Endothelial cell of umbilical vein (primary cell): ENCODE results near the gene FMNL2. TPM values are rescaled to one million over a fixed set of nuclear protein-coding genes. Genes with fewer than 3 reads are reported as not detected.

Experiments used
- BruUV-seq: library from RNA; stranded (reverse); fragments of 400-500 nt; replicated peaks from 2 replicates; lab custom pipeline; 2021; lab: Mats Ljungman, UMichigan
- CTCF ChIA-PET: fragments of 300-600, 350-600 bp; sonication (Branson Sonifier 250); formaldehyde crosslinking; loops from one replicate; lab custom pipeline; 2021; ENCODE audit warnings: antibody characterized with exemption, inconsistent platforms; lab: Charles Lee
- POLR2A ChIA-PET: fragments of 300-600, 350-600 bp; sonication (Branson Sonifier 250); formaldehyde crosslinking; loops from one replicate; lab custom pipeline; 2021; ENCODE audit warnings: antibody characterized with exemption, inconsistent platforms; lab: Charles Lee
- DNase-seq: peaks from one replicate; pipeline ENCODE4 v3.0.0-alpha.2; 2011; ENCODE audit warnings: low read depth, low spot score
- FAIRE-seq: peaks from 2 replicates; lab custom pipeline; 2011; peaks lifted over from hg19 to GRCh38; lab: Jason Lieb, UNC
- H2AFZ ChIP-seq: 2 replicates; pipeline ENCODE4 v1.6.0; 2012; ENCODE audit warnings: low read depth, low read length, control low read depth, inconsistent platforms
- H3K27ac ChIP-seq: 2 replicates; pipeline ENCODE4 v1.5.1; 2011; ENCODE audit warnings: low read depth, mild to moderate bottlenecking, control low read depth, low read length, moderate library complexity; ENCODE audit not compliant: insufficient read depth
- H3K27me3 ChIP-seq, 2 experiments: 2 replicates each; pipeline versions ENCODE4 v1.6.0 to v1.6.1; 2011; ENCODE audit warnings: low read length in 2 of 2, mixed read lengths in 1 of 2; ENCODE audit not compliant: control insufficient read depth in 2 of 2, insufficient read depth in 2 of 2
- H3K36me3 ChIP-seq, 2 experiments: 2 replicates in 1 of 2; 3 replicates in 1 of 2; pipeline ENCODE4 v1.5.1; 2011; ENCODE audit warnings: low read length in 2 of 2, mild to moderate bottlenecking in 1 of 2, moderate library complexity in 1 of 2; ENCODE audit not compliant: control insufficient read depth in 2 of 2, insufficient read depth in 2 of 2; ENCODE audit errors: extremely low read depth in 1 of 2
- H3K4me1 ChIP-seq: 3 replicates; pipeline ENCODE4 v1.5.1; 2011; ENCODE audit warnings: mild to moderate bottlenecking, low read length; ENCODE audit not compliant: control insufficient read depth, insufficient read depth; ENCODE audit errors: extremely low read depth
- H3K4me2 ChIP-seq: 2 replicates; pipeline ENCODE4 v1.6.1; 2011; ENCODE audit warnings: low read length, control low read depth, mixed read lengths; ENCODE audit not compliant: insufficient read depth
- H3K4me3 ChIP-seq, 3 experiments: fragments of 200-600 bp in 1 of 3; sonication (generic), shearing (Covaris generic) in 1 of 3; replicated peaks in 1 of 3; 2 replicates each; pipeline ENCODE4 v1.5.1; 2011 to 2016; ENCODE audit warnings: control low read depth in 3 of 3, low read length in 3 of 3, mild to moderate bottlenecking in 2 of 3, inconsistent platforms in 1 of 3, low read depth in 1 of 3, moderate library complexity in 1 of 3; ENCODE audit not compliant: insufficient read depth in 1 of 3
- H3K79me2 ChIP-seq: 2 replicates; pipeline ENCODE4 v1.6.0; 2012; ENCODE audit warnings: low read length, inconsistent platforms; ENCODE audit not compliant: control insufficient read depth, insufficient read depth
- H3K9ac ChIP-seq: replicated peaks from 2 replicates; pipeline ENCODE3; 2011; ENCODE audit warnings: low read length, control low read depth; ENCODE audit not compliant: insufficient read depth; ENCODE audit errors: extremely low read depth
- H3K9me1 ChIP-seq: replicated peaks from 3 replicates; pipeline ENCODE4 v1.6.0; 2011; ENCODE audit warnings: mild to moderate bottlenecking, low read length; ENCODE audit not compliant: control insufficient read depth, insufficient read depth; ENCODE audit errors: extremely low read depth
- H3K9me3 ChIP-seq: replicated peaks from 2 replicates; pipeline ENCODE4 v1.5.1; 2012; ENCODE audit warnings: low read length, inconsistent platforms; ENCODE audit not compliant: control insufficient read depth, insufficient read depth
- H4K20me1 ChIP-seq: replicated peaks from 2 replicates; pipeline ENCODE3; 2011; ENCODE audit warnings: mild to moderate bottlenecking, low read length; ENCODE audit not compliant: control insufficient read depth, insufficient read depth; ENCODE audit errors: extremely low read depth
- CTCF ChIP-seq, 2 donors: IDR thresholded peaks; 1 replicate in 1 of 2; 2 replicates in 1 of 2; pipeline ENCODE4 v1.5.1; 2011; ENCODE audit warnings: low read length in 2 of 2, mild to moderate bottlenecking in 2 of 2, moderate library complexity in 2 of 2, control low read depth in 1 of 2, inconsistent platforms in 1 of 2, low read depth in 1 of 2; ENCODE audit not compliant: insufficient read depth in 1 of 2; ENCODE audit errors: extremely low read depth in 1 of 2
- EZH2 ChIP-seq: IDR thresholded peaks from 2 replicates; pipeline ENCODE4 v1.6.1; 2012; ENCODE audit warnings: borderline replicate concordance, low read depth, mild to moderate bottlenecking, moderate library complexity, low read length, inconsistent platforms; ENCODE audit not compliant: severe bottlenecking
- FOS ChIP-seq: IDR thresholded peaks from 2 replicates; pipeline ENCODE4 v1.6.1; 2011; ENCODE audit warnings: mild to moderate bottlenecking, low read length, moderate library complexity, borderline replicate concordance; ENCODE audit not compliant: insufficient read depth
- GATA2 ChIP-seq: IDR thresholded peaks from 2 replicates; pipeline ENCODE4 v1.7.0; 2011; ENCODE audit warnings: low read depth, mild to moderate bottlenecking, moderate library complexity, mixed read lengths, low read length; ENCODE audit not compliant: insufficient read length, insufficient read depth
- JUN ChIP-seq: IDR thresholded peaks from 2 replicates; pipeline ENCODE4 v1.6.1; 2011; ENCODE audit warnings: borderline replicate concordance, low read depth; ENCODE audit not compliant: insufficient read length, insufficient read depth
- MAX ChIP-seq: IDR thresholded peaks from 2 replicates; pipeline ENCODE4 v1.6.1; 2011; ENCODE audit not compliant: insufficient read depth, insufficient read length
- MYC ChIP-seq: IDR thresholded peaks from one replicate; pipeline ENCODE4 v1.6.1; 2011; ENCODE audit warnings: mild to moderate bottlenecking, low read depth, low read length
- POLR2A ChIP-seq: IDR thresholded peaks from 2 replicates; pipeline ENCODE4 v1.6.1; 2012; ENCODE audit warnings: low read depth, mild to moderate bottlenecking, control low read depth, low read length
- POLR2AphosphoS5 ChIP-seq: IDR thresholded peaks from 2 replicates; pipeline ENCODE4 v1.6.1; 2012; ENCODE audit warnings: low read depth, mild to moderate bottlenecking, control low read depth, low read length, moderate library complexity; ENCODE audit not compliant: insufficient read depth
- dilution Hi-C: fragments of 300-500 bp; cut with MboI; formaldehyde crosslinking; loops from one replicate; pipeline ENCODE4 v1.15.0; 2019; ENCODE audit warnings: low sequenced_read_pairs; ENCODE audit not compliant: extremely low pct_ligation_motif_present
- intact Hi-C: fragments of 100-400 bp; cut with micrococcal nuclease; formaldehyde crosslinking; loops from one replicate; pipeline ENCODE4 v1.10.0; 2022
- polyA plus RNA-seq, 4 experiments: library from polyadenylated mRNA; depleted of rRNA in 3 of 4; stranded (reverse) in 3 of 4; unstranded in 1 of 4; fragments of >200 nt; gene quantifications; 2 replicates each; pipeline versions ENCODE4 v1.2.1 to v1.2.3, GENCODE V29; 2011 to 2012; ENCODE audit warnings: missing spikeins in 1 of 4
- total RNA-seq: library from RNA; stranded (reverse); gene quantifications from 2 replicates; pipeline ENCODE4 v1.2.3, GENCODE V29; 2021

FMNL2 gene
- total and polyA plus RNA-seq, 2 donors (not counting 3 experiments of a cell fraction or from before 2014, with no cell fraction given): 8.3 to 28.0 TPM

GRCh38 chr2:152301131-152301530 lies 33.8 kb upstream of the FMNL2 start:
- TF ChIP-seq POLR2A (no peak), JUN (no peak), EZH2 (no peak), CTCF (IDR thresholded peaks at IDR 0.05; ENCODE audit: extremely low read depth in 1 of 2, insufficient read depth in 1 of 2, low read depth in 1 of 2, low read length in 2 of 2) (no peak), POLR2AphosphoS5 (no peak), MAX (no peak), FOS (no peak), GATA2 (no peak), MYC (no peak)
- H3K4me2 ChIP-seq: no peak overlapping the region
- no peaks in the 10 kb centered on the region for H4K20me1 ChIP-seq
- no peak overlapping the region for H3K4me3 ChIP-seq
- H3K9ac ChIP-seq: no peak overlapping the region
- H2AFZ ChIP-seq: no peak overlapping the region
- dilution Hi-C loops (no loop called here), intact Hi-C loops (no loop called here)
- no peak for DNase-seq
- peaks cover 3 to 5% of the 10 kb centered on the region in 2 experiments for H3K27me3 ChIP-seq
- H3K27ac ChIP-seq: no peak overlapping the region
- no TSS peak for BruUV-seq
- no peaks in the 10 kb centered on the region for H3K9me1 ChIP-seq
- no peaks in the 10 kb centered on the region for H3K79me2 ChIP-seq
- FAIRE-seq: no peak
- POLR2A ChIA-PET: no interaction called here
- CTCF ChIA-PET: no interaction called here
- H3K9me3 ChIP-seq: no peaks in the 10 kb centered on the region
- H3K36me3 ChIP-seq: no peaks in the 10 kb centered on the region
- no peaks in the 10 kb centered on the region for H3K4me1 ChIP-seq
